GM21360 (cell line): Measurements from ENCODE around the gene RPUSD3.
A peak's percentile ranks its signal among the peaks of the same experiment; 100 is the strongest.

Experiments
- ATAC-seq: cut with Tn5 transposase; IDR thresholded peaks from one replicate; pipeline ENCODE4 v1.9.1; 2021; ENCODE audit warnings: mild to moderate bottlenecking, moderate library complexity; ENCODE audit not compliant: unreplicated experiment

RPUSD3 gene

GRCh38 chr3:9806688-9807589 lies 36.9 kb downstream of the RPUSD3 start:
- ATAC-seq = no peak

- no peak for ATAC-seq
These were observed 37.7 kb downstream of the RPUSD3 start for GRCh38 chr3:9806137-9806536.

- no peak for ATAC-seq
These were observed 38.8 kb downstream of the RPUSD3 start for GRCh38 chr3:9804996-9805395.

- ATAC-seq = no peak
These were observed 40.3 kb downstream of the RPUSD3 start for GRCh38 chr3:9803494-9803893.

DNA sequence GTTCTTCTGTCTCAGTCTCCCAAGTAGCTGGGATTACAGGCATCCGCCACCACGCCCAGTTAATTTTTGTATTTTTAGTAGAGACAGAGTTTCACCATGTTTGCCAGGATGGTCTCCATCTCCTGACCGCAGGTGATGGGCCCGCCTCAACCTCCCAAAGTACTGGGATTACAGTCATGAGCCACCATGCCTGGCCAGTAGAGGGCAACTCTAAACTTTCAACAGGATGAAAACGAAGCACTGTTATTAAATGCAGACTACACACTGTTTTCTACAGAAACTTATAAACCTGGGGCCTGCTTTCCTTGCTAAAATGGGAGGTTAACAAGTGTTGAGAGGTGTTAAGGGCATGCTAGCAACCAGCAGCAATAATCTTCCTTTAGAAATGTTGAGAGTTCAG lies 43.3 kb downstream of the RPUSD3 start:
- no peak for ATAC-seq

DNA sequence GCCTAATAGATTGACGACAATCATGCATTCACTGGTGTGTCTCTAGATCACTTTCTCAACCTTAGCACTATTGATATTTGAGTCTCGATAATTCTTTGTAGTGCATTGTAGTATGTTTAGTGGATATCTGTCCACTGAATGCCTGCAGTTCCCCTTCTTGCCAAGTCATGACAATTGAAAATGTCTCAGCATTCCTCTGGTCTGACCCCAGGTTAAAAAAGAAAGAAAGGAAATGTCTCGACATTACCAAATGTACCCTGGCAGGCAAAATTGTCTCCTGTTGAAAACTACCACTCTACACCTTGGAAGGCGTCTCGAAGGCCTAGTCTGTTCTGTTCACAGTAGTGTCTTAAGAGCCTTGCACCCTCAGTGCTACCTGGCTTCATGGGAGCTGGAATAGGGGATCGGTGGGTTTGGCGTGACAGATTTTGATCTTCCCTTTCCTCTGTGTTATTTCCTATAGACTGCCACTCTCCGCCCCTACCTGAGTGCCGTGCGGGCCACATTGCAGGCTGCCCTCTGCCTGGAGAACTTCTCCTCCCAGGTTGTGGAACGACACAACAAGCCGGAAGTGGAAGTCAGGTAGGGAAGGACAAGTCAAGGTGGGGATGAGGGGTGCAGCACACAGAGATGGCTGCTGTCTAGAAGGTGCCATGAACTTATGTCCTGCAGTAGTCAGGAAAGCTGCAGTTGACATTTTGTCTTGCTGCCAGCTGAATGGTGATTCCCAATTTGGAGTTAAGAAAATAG lies 46.4 kb downstream of the RPUSD3 start:
- ATAC-seq = no peak

GRCh38 chr3:9795207-9795606 lies 48.6 kb downstream of the RPUSD3 start:
- no peak for ATAC-seq

GRCh38 chr3:9794400-9794799 lies 49.4 kb downstream of the RPUSD3 start:
- ATAC-seq = no peak

DNA sequence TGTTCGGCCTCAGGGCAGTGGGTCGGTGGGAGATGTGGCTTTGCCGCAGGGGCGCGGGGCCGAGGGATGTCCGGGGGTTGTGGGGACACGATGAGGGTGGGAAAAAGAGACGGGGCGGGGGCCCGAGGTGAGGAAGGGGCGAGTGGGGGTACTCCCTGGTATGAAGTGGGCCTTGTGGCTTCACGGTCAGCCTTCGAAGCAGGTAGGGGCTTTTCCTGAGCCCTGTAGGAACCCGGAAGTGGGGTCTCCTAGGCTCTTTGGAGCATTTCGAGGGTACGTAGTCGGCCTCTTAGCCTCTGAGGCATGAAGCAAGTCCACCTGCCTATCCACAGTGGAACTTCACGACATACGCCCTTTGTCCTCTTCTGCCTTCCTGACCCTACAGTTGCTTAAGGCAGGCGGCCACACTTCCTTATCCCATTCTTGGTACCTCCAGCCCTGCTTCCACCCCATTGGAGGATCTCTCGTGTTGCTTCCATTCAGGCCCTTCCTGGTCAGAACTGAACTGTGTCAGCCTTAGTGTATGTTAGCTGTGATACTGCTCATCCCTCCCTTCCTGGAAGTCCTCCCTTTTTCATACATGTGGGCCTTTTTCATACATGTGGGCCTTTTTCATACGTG lies 50.5 kb downstream of the RPUSD3 start:
- peak; percentile 3 for ATAC-seq

DNA sequence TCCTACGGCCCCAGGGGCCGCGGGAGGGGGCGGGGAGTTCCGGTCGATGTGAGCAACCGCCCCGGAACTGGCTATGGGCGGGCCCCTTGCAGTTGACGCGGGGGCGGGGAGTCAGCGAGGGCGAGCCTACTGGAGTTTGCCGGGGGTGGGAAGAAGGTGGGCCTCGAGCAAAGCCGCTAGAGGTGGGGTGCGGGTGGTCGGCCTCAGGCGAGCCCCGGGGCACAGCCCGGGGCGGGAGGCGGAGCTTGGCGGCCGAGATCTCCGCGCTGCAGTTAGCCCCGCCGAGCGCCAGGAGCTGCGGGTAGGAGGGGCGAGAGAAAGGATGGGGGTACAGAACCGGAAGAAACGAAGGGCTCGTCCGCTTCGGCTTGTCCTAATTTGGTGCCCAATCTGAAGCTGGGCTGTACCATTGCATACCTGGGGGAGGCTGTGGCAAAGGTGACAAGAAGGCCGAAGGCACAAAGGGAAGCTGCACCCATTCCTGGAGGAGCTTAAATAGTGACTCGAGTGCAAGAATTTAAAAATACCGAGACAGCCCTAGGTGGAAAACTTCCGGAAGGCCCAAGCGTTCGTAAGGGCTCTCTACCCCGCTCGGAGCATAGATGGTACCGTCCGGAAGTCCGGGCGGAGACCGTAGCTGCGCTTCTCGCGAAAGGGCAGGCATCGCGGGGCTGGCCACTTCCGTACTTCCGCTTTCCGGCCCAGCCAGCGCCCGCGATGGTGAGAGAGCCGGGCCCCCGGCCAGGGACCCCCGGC lies 51.2 kb downstream of the RPUSD3 start, which contains the start of the genes ARPC4 and TADA3:
ARPC4 (plus strand) TSS at position 678 of the 756 bp plus-strand sequence; CDS start at position 718, 40 bp downstream.
TADA3 (minus strand) TSS at position 69 of the 756 bp plus-strand sequence. CDS start 1,007 bp downstream, outside the sequence.
- peak; percentile 74 for ATAC-seq

- no peak for ATAC-seq
These were observed 51.9 kb downstream of the RPUSD3 start for GRCh38 chr3:9791790-9792404.

GRCh38 chr3:9791127-9791526 lies 52.7 kb downstream of the RPUSD3 start:
- ATAC-seq = no peak
